ENCODE data around the gene SEC31B. TPM values are rescaled to one million over a fixed set of nuclear protein-coding genes. Genes with fewer than 3 reads are reported as not detected.

The SEC31B gene
- total RNA-seq, 1 experiment from 2014 or later, result 6.3 TPM

DNA sequence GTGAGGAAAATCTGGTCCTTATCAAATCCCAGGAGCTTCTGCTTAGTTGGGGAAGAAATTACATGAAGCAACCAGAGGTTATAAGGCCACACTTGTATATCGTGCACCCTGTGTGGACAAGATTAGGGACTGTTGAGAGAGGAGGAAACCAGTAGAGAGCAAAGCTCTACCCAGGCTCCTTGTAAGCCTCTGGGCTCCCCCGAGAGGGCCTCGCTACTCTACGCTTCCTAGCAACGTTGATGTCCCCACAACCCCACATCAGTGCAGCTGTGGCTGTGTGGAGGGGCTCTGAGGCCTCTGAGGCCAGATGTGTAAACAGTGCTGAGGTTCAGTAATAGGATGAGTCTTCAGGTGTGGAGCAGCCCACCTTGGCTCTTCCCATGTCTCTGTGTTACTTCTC lies 32.1 kb upstream of the SEC31B start:
- H3K27ac ChIP-seq (ENCODE audit: insufficient read length, low read depth, low read length), result no peak overlapping the region
- H2BK20ac ChIP-seq (ENCODE audit: low read depth, low read length, poor library complexity, severe bottlenecking), result no peak overlapping the region
- H4K91ac ChIP-seq (ENCODE audit: insufficient read length, low read depth, low read length), result no peak overlapping the region
- no peaks in the 10 kb centered on the region for H3K9me3 Mint-ChIP-seq
- no peaks in the 10 kb centered on the region for H3K27me3 ChIP-seq (ENCODE audit: insufficient read depth, low read length)
- no peak overlapping the region for H2AK5ac ChIP-seq (ENCODE audit: insufficient read length, low read length)
- H3K9me3 ChIP-seq (ENCODE audit: control insufficient read depth, low read depth, low read length), result no peaks in the 10 kb centered on the region
- no peaks in the 10 kb centered on the region for H3K79me1 ChIP-seq (ENCODE audit: insufficient read depth, low read depth, low read length, poor library complexity, severe bottlenecking)
- H3K4ac ChIP-seq (ENCODE audit: low read depth, low read length), result no peak overlapping the region
- peaks cover 24 to 56% (median 40%) of the 10 kb centered on the region in 3 experiments for H3K36me3 Mint-ChIP-seq (ENCODE audit: insufficient read depth in 1 of 3, low read depth in 3 of 3)
- H3K27me3 Mint-ChIP-seq (ENCODE audit: low read depth), result peaks cover 2% of the 10 kb centered on the region; the same call in 1 of the 2 replicates
- H3K4me3 Mint-ChIP-seq, result no peak overlapping the region
- H3K9ac ChIP-seq (ENCODE audit: extremely low read depth, insufficient read length, low read length), result no peak overlapping the region
- H3K4me2 ChIP-seq (ENCODE audit: insufficient read depth, insufficient read length, low read length), result no peak overlapping the region
- no peaks in the 10 kb centered on the region for H3K4me1 ChIP-seq (ENCODE audit: insufficient read depth, low read length)
- no peak overlapping the region for H3K23ac ChIP-seq (ENCODE audit: insufficient read length, low read depth, low read length)
- no peak overlapping the region for H4K8ac ChIP-seq (replicated peaks; ENCODE audit: insufficient read length, low read depth, low read length)
- H3K18ac ChIP-seq (ENCODE audit: insufficient read length, low read depth, low read length), result no peak overlapping the region
- no peak overlapping the region for H2BK5ac ChIP-seq (ENCODE audit: insufficient read length, low read length)
- no peaks in the 10 kb centered on the region for H3K4me1 Mint-ChIP-seq
- no peak overlapping the region for H3K27ac Mint-ChIP-seq
- H4K5ac ChIP-seq (ENCODE audit: insufficient read length, low read depth, low read length), result no peak overlapping the region
- H2AFZ ChIP-seq (ENCODE audit: low read length), result no peak overlapping the region
- no peaks in the 10 kb centered on the region for H3K23me2 ChIP-seq (ENCODE audit: insufficient read length, low read depth, low read length, poor library complexity, severe bottlenecking)
- H2BK120ac ChIP-seq (ENCODE audit: low read depth, low read length, poor library complexity, severe bottlenecking), result no peak overlapping the region
- no peak overlapping the region for H3K56ac ChIP-seq (ENCODE audit: insufficient read length, low read depth, low read length)
- no peaks in the 10 kb centered on the region for H4K20me1 ChIP-seq (ENCODE audit: control insufficient read depth, insufficient read depth, insufficient read length)
- TF ChIP-seq CTCF (conservative IDR thresholded peaks at IDR 0.05), result no peak
- no peak overlapping the region for H3K14ac ChIP-seq (ENCODE audit: insufficient read depth, low read length)
- WGBS (ENCODE audit: extremely low coverage, insufficient read length, low lambda C conversion rate), result no CpG with 5 or more reads among the region's 5 CpGs
- H2BK12ac ChIP-seq (ENCODE audit: insufficient read length, low read depth, low read length), result no peak overlapping the region
- DNase-seq, result no peak
- no peak overlapping the region for H2BK15ac ChIP-seq (ENCODE audit: low read depth, low read length)
- H3T11ph ChIP-seq (ENCODE audit: low read length), result no peak overlapping the region
- H3K79me2 ChIP-seq (ENCODE audit: insufficient read depth, low read length), result no peaks in the 10 kb centered on the region
